K562 (cell line): ENCODE data around the gene RANGAP1.

Experiments used
- CBX8 ChIP-seq: fragments of 200-600 bp; sonication (generic); IDR thresholded peaks from 2 replicates; pipeline ENCODE4 v1.6.1; 2012; ENCODE audit warnings: borderline replicate concordance, mixed run types, low read depth, mild to moderate bottlenecking, moderate library complexity, mixed read lengths, low read length, control low read depth, inconsistent platforms; ENCODE audit not compliant: poor library complexity, severe bottlenecking; ENCODE audit errors: extremely low read depth
- ETV5 ChIP-seq: sonication (generic); formaldehyde crosslinking; IDR thresholded peaks from 2 replicates; pipeline ENCODE4 v1.4.0; 2020; ENCODE audit warnings: low read depth, mild to moderate bottlenecking, missing genetic modification reagents
- FOXM1 ChIP-seq, 2 experiments: fragments of 450-650 bp in 1 of 2; sonication (generic) in 1 of 2; formaldehyde crosslinking in 1 of 2; IDR thresholded peaks; 2 replicates each; pipeline versions ENCODE4 v1.6.1 to v1.9.0; 2017 to 2022; ENCODE audit warnings: low read depth in 2 of 2, mild to moderate bottlenecking in 2 of 2, missing genetic modification reagents in 1 of 2, moderate library complexity in 1 of 2
- HNRNPLL ChIP-seq: fragments of 200-400 bp; formaldehyde crosslinking; IDR thresholded peaks from 2 replicates; pipeline ENCODE4 v1.6.1; 2017; ENCODE audit warnings: low read length, low read depth, mild to moderate bottlenecking; ENCODE audit not compliant: poor library complexity, severe bottlenecking
- KDM5B ChIP-seq: fragments of 200-600 bp; sonication (generic); IDR thresholded peaks from 2 replicates; pipeline ENCODE4 v1.6.1; 2012; ENCODE audit warnings: low read depth, mild to moderate bottlenecking, moderate library complexity, low read length, control low read depth, inconsistent platforms; ENCODE audit not compliant: insufficient replicate concordance
- TEAD4 ChIP-seq, 2 experiments: sonication (generic) in 1 of 2; formaldehyde crosslinking in 1 of 2; IDR thresholded peaks; 2 replicates each; pipeline versions ENCODE4 v1.6.1 to v1.8.0; 2012 to 2022; ENCODE audit warnings: borderline replicate concordance in 1 of 2, inconsistent platforms in 1 of 2, low read length in 1 of 2, mild to moderate bottlenecking in 1 of 2, missing genetic modification reagents in 1 of 2
- ZNF239 ChIP-seq: fragments of 250-450 bp; sonication (Bioruptor Pico); IDR thresholded peaks from 2 replicates; pipeline ENCODE4 v1.4.0; 2020; ENCODE audit warnings: mild to moderate bottlenecking
- TF ChIP-seq, protein P1 (sequence below): sonication (generic); formaldehyde crosslinking; IDR thresholded peaks from 2 replicates; pipeline ENCODE4 v1.8.0; 2022; ENCODE audit warnings: mild to moderate bottlenecking, missing genetic modification reagents
- TF ChIP-seq, protein P2 (sequence below), 2 experiments: IDR thresholded peaks; 2 replicates each; pipeline ENCODE4 v1.6.1; 2011; ENCODE audit warnings: borderline replicate concordance in 1 of 2, control low read depth in 1 of 2, low read depth in 1 of 2, low read length in 1 of 2, mild to moderate bottlenecking in 1 of 2, mixed read lengths in 1 of 2, moderate library complexity in 1 of 2; ENCODE audit not compliant: insufficient read depth in 1 of 2, insufficient read length in 1 of 2, poor library complexity in 1 of 2, severe bottlenecking in 1 of 2; ENCODE audit errors: extremely low read depth in 1 of 2
- TF ChIP-seq, protein P3 (sequence below), 3 experiments: IDR thresholded peaks in 2 of 3; conservative IDR thresholded peaks in 1 of 3; 2 replicates each; pipeline ENCODE4 v1.5.1; 2011 to 2012; ENCODE audit warnings: low read length in 3 of 3, mild to moderate bottlenecking in 3 of 3, control low read depth in 2 of 3, improper control_type of control experiment in 1 of 3, inconsistent platforms in 1 of 3, low read depth in 1 of 3, mixed read lengths in 1 of 3, moderate library complexity in 1 of 3; ENCODE audit not compliant: insufficient read depth in 2 of 3
- TF ChIP-seq, protein P4 (sequence below): fragments of 450-650 bp; conservative IDR thresholded peaks from 2 replicates; pipeline ENCODE4 v1.6.1; 2016; ENCODE audit warnings: missing genetic modification characterization, low read depth, mild to moderate bottlenecking, missing compliant biosample characterization, moderate library complexity
- TF ChIP-seq, protein P5 (sequence below): IDR thresholded peaks from 2 replicates; pipeline ENCODE4 v1.6.1; 2016; ENCODE audit warnings: missing genetic modification characterization, missing compliant biosample characterization
- TF ChIP-seq, protein P6 (sequence below): fragments of 250-450 bp; sonication (Bioruptor Pico); IDR thresholded peaks from 2 replicates; pipeline ENCODE4 v1.4.0; 2020; ENCODE audit warnings: mild to moderate bottlenecking, moderate library complexity, borderline replicate concordance

DNA sequence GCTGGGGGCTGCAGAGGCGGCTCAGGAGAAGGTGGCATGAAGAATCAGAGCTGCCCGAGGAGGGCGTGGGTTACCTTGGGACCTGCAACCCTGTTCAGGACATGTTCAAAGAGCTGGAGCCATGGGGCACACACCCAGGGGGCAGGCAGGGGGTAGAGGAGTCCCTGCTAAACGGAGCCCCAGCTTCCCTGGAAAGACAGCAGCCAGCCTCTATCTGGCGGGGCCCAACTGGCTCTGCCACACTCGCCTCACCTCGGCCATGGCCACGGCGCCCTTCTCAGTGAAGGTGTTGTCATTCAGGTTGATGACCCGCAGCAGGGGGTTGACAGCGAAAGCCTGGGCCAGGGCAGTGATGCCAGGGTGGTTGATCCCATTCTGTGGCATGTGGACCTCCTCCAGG, 28.3 kb downstream of the RANGAP1 start:
- TF ChIP-seq, protein P1, sequence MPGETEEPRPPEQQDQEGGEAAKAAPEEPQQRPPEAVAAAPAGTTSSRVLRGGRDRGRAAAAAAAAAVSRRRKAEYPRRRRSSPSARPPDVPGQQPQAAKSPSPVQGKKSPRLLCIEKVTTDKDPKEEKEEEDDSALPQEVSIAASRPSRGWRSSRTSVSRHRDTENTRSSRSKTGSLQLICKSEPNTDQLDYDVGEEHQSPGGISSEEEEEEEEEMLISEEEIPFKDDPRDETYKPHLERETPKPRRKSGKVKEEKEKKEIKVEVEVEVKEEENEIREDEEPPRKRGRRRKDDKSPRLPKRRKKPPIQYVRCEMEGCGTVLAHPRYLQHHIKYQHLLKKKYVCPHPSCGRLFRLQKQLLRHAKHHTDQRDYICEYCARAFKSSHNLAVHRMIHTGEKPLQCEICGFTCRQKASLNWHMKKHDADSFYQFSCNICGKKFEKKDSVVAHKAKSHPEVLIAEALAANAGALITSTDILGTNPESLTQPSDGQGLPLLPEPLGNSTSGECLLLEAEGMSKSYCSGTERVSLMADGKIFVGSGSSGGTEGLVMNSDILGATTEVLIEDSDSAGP (CRISPR knock-in tag) = no peak
- TF ChIP-seq TEAD4 (IDR thresholded peaks at IDR 0.05; ENCODE audit: low read length) (no peak), TEAD4 (CRISPR knock-in tag; IDR thresholded peaks at IDR 0.05; ENCODE audit: borderline replicate concordance) (no peak), ZNF239 (CRISPR knock-in tag) (no peak), ETV5 (CRISPR knock-in tag) (no peak), CBX8 (no peak), HNRNPLL (no peak), KDM5B (no peak), FOXM1 (IDR thresholded peaks at IDR 0.05; ENCODE audit: low read depth) (no peak), FOXM1 (CRISPR knock-in tag; IDR thresholded peaks at IDR 0.05; ENCODE audit: low read depth) (no peak)
- TF ChIP-seq, protein P2, sequence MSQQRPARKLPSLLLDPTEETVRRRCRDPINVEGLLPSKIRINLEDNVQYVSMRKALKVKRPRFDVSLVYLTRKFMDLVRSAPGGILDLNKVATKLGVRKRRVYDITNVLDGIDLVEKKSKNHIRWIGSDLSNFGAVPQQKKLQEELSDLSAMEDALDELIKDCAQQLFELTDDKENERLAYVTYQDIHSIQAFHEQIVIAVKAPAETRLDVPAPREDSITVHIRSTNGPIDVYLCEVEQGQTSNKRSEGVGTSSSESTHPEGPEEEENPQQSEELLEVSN (IDR thresholded peaks at IDR 0.05; ENCODE audit: borderline replicate concordance in 1 of 2, extremely low read depth in 1 of 2, insufficient read depth in 1 of 2, insufficient read length in 1 of 2, low read depth in 1 of 2, low read length in 1 of 2, poor library complexity in 1 of 2, severe bottlenecking in 1 of 2) = no peak
- TF ChIP-seq, protein P3, sequence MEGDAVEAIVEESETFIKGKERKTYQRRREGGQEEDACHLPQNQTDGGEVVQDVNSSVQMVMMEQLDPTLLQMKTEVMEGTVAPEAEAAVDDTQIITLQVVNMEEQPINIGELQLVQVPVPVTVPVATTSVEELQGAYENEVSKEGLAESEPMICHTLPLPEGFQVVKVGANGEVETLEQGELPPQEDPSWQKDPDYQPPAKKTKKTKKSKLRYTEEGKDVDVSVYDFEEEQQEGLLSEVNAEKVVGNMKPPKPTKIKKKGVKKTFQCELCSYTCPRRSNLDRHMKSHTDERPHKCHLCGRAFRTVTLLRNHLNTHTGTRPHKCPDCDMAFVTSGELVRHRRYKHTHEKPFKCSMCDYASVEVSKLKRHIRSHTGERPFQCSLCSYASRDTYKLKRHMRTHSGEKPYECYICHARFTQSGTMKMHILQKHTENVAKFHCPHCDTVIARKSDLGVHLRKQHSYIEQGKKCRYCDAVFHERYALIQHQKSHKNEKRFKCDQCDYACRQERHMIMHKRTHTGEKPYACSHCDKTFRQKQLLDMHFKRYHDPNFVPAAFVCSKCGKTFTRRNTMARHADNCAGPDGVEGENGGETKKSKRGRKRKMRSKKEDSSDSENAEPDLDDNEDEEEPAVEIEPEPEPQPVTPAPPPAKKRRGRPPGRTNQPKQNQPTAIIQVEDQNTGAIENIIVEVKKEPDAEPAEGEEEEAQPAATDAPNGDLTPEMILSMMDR (IDR thresholded peaks at IDR 0.05 in 2 of 3, conservative IDR thresholded peaks at IDR 0.05 in 1 of 3; ENCODE audit: insufficient read depth in 2 of 3, low read depth in 1 of 3, low read length in 3 of 3) = no peak
- TF ChIP-seq, protein P4, sequence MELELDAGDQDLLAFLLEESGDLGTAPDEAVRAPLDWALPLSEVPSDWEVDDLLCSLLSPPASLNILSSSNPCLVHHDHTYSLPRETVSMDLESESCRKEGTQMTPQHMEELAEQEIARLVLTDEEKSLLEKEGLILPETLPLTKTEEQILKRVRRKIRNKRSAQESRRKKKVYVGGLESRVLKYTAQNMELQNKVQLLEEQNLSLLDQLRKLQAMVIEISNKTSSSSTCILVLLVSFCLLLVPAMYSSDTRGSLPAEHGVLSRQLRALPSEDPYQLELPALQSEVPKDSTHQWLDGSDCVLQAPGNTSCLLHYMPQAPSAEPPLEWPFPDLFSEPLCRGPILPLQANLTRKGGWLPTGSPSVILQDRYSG (tag) = no peak
- TF ChIP-seq, protein P5, sequence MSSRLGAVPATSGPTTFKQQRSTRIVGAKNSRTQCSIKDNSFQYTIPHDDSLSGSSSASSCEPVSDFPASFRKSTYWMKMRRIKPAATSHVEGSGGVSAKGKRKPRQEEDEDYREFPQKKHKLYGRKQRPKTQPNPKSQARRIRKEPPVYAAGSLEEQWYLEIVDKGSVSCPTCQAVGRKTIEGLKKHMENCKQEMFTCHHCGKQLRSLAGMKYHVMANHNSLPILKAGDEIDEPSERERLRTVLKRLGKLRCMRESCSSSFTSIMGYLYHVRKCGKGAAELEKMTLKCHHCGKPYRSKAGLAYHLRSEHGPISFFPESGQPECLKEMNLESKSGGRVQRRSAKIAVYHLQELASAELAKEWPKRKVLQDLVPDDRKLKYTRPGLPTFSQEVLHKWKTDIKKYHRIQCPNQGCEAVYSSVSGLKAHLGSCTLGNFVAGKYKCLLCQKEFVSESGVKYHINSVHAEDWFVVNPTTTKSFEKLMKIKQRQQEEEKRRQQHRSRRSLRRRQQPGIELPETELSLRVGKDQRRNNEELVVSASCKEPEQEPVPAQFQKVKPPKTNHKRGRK (tag) = no peak
- TF ChIP-seq, protein P6, sequence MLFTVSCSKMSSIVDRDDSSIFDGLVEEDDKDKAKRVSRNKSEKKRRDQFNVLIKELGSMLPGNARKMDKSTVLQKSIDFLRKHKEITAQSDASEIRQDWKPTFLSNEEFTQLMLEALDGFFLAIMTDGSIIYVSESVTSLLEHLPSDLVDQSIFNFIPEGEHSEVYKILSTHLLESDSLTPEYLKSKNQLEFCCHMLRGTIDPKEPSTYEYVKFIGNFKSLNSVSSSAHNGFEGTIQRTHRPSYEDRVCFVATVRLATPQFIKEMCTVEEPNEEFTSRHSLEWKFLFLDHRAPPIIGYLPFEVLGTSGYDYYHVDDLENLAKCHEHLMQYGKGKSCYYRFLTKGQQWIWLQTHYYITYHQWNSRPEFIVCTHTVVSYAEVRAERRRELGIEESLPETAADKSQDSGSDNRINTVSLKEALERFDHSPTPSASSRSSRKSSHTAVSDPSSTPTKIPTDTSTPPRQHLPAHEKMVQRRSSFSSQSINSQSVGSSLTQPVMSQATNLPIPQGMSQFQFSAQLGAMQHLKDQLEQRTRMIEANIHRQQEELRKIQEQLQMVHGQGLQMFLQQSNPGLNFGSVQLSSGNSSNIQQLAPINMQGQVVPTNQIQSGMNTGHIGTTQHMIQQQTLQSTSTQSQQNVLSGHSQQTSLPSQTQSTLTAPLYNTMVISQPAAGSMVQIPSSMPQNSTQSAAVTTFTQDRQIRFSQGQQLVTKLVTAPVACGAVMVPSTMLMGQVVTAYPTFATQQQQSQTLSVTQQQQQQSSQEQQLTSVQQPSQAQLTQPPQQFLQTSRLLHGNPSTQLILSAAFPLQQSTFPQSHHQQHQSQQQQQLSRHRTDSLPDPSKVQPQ (CRISPR knock-in tag) = no peak
